Measurements from ENCODE around the gene HOXA13. TPM values are rescaled to one million over a fixed set of nuclear protein-coding genes. Genes with fewer than 3 reads are reported as not detected.

Gene HOXA13
- total and polyA plus RNA-seq, 4 donors = 0.02 TPM; not detected in 3

GRCh38 chr7:27223941-27224575 lies 24.2 kb upstream of the HOXA13 start:
- Histone ChIP-seq H3K27ac (ENCODE audit: low read depth in 1 of 2, low read length in 2 of 2) (no peak overlapping the region), H3K36me3 (ENCODE audit: control insufficient read depth in 4 of 4, insufficient read depth in 3 of 4, low read depth in 1 of 4, low read length in 3 of 4) (no peaks in the 10 kb centered on the region), H3K9ac (ENCODE audit: low read depth in 1 of 2, low read length in 2 of 2) (no peak overlapping the region), H3K27me3 (ENCODE audit: control insufficient read depth in 4 of 4, insufficient read depth in 4 of 4, low read length in 3 of 4) (peaks cover 3 to 36% (median 14%) of the 10 kb centered on the region in 4 donors), H3K4me3 (ENCODE audit: low read depth in 1 of 3, low read length in 3 of 3) (no peak overlapping the region), H3K4me1 (ENCODE audit: control insufficient read depth in 4 of 4, insufficient read depth in 4 of 4, low read length in 3 of 4) (peaks cover 0 to 5% (median 0%) of the 10 kb centered on the region in 4 donors), H3K9me3 (ENCODE audit: control insufficient read depth in 4 of 4, low read length in 3 of 4) (no peaks in the 10 kb centered on the region)
- DNase-seq (ENCODE audit: low spot score) = no peak
- TF ChIP-seq HNF4G (IDR thresholded peaks at IDR 0.05) = no peak
- no peak for TF ChIP-seq ATF3 (IDR thresholded peaks at IDR 0.05)
- TF ChIP-seq YY1 (IDR thresholded peaks at IDR 0.05) = no peak
- TF ChIP-seq NR2F2 (IDR thresholded peaks at IDR 0.05) = no peak
- TF ChIP-seq TAF1 (conservative IDR thresholded peaks at IDR 0.05) = no peak
- no peak for TF ChIP-seq GABPA (IDR thresholded peaks at IDR 0.05 in 1 of 2, conservative IDR thresholded peaks at IDR 0.05 in 1 of 2)
- TF ChIP-seq FOXA1 (IDR thresholded peaks at IDR 0.05) = no peak
- no peak for TF ChIP-seq REST (IDR thresholded peaks at IDR 0.05)
- no peak for TF ChIP-seq SP1 (IDR thresholded peaks at IDR 0.05)
- no peak for TF ChIP-seq JUND (IDR thresholded peaks at IDR 0.05)
- no peak for TF ChIP-seq CTCF (IDR thresholded peaks at IDR 0.05; ENCODE audit: low read depth, low read length, missing input control)
- no peak for TF ChIP-seq MAX (IDR thresholded peaks at IDR 0.05)
- no peak for TF ChIP-seq EGR1 (IDR thresholded peaks at IDR 0.05; ENCODE audit: low read depth in 2 of 2)
- TF ChIP-seq RAD21 (IDR thresholded peaks at IDR 0.05) = no peak
- no peak for TF ChIP-seq FOXA2 (IDR thresholded peaks at IDR 0.05)
- TF ChIP-seq HNF4A (conservative IDR thresholded peaks at IDR 0.05) = no peak
- no peak for TF ChIP-seq RXRA (IDR thresholded peaks at IDR 0.05)
- TF ChIP-seq ZBTB33 (IDR thresholded peaks at IDR 0.05) = no peak

Data from liver (tissue), 9 donors.